GM18502 (cell line): Measurements from ENCODE around the gene NUTF2.

Experiments
- ATAC-seq: cut with Tn5 transposase; IDR thresholded peaks from one replicate; pipeline ENCODE4 v1.9.1; 2021; ENCODE audit warnings: mild to moderate bottlenecking; ENCODE audit not compliant: unreplicated experiment, poor library complexity

Gene NUTF2

DNA sequence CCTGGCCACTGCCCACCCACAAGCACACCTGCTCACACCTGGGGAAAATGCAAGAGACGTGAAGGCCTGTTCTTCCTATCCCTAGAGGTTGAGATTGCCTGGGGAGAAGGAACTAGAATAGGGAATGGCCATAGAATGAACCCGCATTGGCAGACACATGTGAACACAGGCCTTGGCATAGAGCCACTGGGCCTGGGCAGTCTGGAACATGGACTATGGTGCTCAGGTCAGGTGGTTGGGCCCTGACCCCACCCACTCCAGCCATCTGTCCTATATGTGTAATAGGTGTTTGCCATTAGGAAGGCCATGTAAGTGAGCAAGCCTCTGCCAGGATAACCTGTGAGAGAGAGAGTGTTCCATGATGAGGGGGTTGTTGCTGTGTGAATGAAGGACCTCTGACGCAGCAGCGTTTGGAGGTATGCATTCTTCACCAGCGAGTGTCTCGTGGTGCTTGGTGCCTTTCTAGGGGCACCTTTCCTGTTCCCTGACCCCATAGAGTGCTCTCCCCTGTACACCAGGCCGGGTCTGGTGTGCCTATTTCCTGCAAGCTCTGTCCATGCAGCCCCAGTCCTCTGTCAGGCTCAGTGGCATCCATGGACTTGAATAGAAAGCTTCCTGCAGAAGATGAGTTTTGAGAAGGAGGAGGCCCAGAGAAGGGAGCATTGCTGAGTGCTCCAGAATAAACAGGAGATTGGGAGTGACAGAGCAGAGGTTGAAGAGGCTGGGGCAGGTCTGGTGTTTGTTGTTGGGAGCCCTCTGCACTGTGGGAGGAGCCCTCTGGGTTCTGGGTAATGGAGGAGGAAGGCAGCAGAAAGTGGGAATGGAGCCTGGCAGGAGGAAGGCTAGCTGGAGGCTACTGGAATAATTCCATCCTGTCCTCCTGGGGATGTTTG, 69.3 kb downstream of the NUTF2 start:
- ATAC-seq: no peak

DNA sequence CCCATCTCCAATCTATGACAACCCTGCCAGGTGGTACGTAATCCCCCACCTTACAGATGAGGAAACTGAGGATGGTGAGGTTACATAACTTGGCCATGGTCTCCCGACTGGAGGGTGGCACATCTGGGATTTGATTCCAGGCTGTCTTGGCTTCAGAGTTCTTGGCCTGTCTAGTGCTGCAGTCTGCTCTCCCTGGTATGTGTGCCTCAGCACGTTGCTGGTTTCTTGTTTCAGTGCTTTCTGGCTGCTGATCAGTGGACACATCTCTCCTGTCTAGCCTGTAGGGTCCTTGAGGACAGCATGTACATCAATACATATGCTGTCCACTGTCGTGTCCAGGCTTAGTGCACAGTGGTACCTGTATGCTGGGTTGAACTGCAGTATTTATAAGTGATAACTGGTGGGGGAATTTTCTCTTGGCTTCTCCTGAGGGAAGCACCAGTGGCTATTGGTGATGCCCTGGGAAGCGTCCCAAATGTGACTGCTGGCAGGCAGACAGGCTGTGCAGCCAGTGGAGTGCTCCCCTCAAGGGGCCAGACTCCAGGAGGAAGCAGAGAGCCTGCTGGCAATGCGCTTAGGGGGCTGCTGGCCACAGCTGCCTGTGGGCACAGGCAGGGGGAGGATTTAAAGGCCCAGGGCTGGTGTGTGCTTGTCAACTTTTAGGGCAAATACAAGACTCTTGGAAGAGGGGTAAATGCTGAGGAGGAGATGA, 70.6 kb downstream of the NUTF2 start:
- no peak for ATAC-seq

DNA sequence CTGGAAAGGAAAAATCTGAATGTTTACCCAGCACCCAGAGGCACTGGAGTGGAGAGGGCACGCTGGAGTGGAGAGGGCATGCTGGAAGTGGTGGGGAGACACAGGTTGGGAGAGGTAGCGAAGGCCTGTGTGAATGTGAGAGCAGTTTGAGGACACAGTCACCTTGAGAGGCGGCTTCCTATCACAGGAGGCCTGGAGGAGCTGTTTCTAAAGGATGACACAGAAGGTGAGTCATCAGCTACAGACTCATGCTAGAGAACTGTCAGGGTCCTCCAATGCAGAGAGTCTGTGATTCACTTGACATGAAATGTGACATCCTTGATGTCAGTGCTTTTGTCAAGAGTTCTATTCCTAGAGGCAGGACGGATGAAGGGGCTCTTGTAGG, 71.1 kb downstream of the NUTF2 start:
- ATAC-seq: no peak

- ATAC-seq: no peak
These were observed 73.0 kb downstream of the NUTF2 start for GRCh38 chr16:67919622-67920221.
